ENCODE data around the gene SCN8A. TPM values are rescaled to one million over a fixed set of nuclear protein-coding genes. Genes with fewer than 3 reads are reported as not detected.

Gene SCN8A
- total and polyA plus RNA-seq, 2 experiments from 2014 or later: 4.6 to 23.9 TPM

DNA sequence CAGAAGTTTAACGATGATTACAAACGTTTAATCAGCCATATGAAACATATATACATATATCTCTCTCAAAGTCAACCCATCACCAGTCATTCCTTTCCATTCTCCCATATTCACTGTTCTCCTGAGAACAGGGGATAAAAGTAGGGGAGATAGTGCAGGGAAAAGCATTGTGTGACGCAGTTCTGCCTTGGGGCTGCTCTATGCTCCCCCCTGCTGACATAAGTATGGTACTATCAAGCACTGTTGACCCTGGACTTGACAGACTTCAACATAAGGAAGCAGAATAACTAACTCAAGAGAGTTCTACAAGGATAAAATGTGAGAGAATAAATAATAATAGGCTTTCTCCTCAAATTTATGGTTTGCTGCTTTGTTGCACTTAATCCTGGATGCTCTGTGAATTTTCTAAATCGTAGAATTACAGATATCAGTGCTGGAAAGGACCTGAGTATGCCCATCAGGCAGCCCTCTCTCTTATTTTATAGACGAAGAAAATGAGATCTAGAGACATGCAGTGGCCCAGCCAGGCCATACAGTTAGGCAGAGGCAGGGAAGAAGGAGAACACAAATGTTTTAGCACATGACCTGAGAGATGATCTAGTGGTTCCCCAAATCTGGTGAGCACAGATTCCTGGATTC, 87.2 kb downstream of the SCN8A start:
- H3K27ac Mint-ChIP-seq: no peak overlapping the region
- no peaks in the 10 kb centered on the region for H3K27me3 ChIP-seq (ENCODE audit: insufficient read depth)
- H3K27ac ChIP-seq (ENCODE audit: low read depth): no peak overlapping the region
- H3K27me3 Mint-ChIP-seq (ENCODE audit: insufficient read depth, low read depth, poor library complexity): peaks cover 2% of the 10 kb centered on the region
- H3K9me2 ChIP-seq (ENCODE audit: insufficient read depth): no peaks in the 10 kb centered on the region
- peaks cover 3% of the 10 kb centered on the region; the same call in 1 of the 2 replicates for H4K20me1 ChIP-seq (replicated peaks; ENCODE audit: insufficient read depth)
- no peaks in the 10 kb centered on the region for H3K79me2 ChIP-seq (replicated peaks; ENCODE audit: insufficient read depth)
- no peak overlapping the region for H3K4me3 ChIP-seq
- TF ChIP-seq REST (IDR thresholded peaks at IDR 0.05; ENCODE audit: unreplicated experiment) (no peak), CREB1 (CRISPR knock-in tag; IDR thresholded peaks at IDR 0.05; ENCODE audit: low read depth) (peak; percentile 49; the same call in 1 of the 2 replicates)
- TF ChIP-seq, protein P1, sequence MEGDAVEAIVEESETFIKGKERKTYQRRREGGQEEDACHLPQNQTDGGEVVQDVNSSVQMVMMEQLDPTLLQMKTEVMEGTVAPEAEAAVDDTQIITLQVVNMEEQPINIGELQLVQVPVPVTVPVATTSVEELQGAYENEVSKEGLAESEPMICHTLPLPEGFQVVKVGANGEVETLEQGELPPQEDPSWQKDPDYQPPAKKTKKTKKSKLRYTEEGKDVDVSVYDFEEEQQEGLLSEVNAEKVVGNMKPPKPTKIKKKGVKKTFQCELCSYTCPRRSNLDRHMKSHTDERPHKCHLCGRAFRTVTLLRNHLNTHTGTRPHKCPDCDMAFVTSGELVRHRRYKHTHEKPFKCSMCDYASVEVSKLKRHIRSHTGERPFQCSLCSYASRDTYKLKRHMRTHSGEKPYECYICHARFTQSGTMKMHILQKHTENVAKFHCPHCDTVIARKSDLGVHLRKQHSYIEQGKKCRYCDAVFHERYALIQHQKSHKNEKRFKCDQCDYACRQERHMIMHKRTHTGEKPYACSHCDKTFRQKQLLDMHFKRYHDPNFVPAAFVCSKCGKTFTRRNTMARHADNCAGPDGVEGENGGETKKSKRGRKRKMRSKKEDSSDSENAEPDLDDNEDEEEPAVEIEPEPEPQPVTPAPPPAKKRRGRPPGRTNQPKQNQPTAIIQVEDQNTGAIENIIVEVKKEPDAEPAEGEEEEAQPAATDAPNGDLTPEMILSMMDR (conservative IDR thresholded peaks at IDR 0.05; ENCODE audit: low read depth in 2 of 2): peak; percentile 79 to 87
- DNase-seq (ENCODE audit: low spot score) (peak; percentile 90), ATAC-seq (peak; percentile 94)
- H3K36me3 ChIP-seq (ENCODE audit: insufficient read depth): no peaks in the 10 kb centered on the region
- H2AFZ ChIP-seq: no peak overlapping the region
- peaks cover 44% of the 10 kb centered on the region for H3K4me1 Mint-ChIP-seq
- no peaks in the 10 kb centered on the region for H3K9me3 Mint-ChIP-seq
- peaks cover 12% of the 10 kb centered on the region for H3K4me1 ChIP-seq (ENCODE audit: insufficient read depth)
- 0 out of 2 replicates have a peak overlapping the region, but pooled peaks have one; percentile 33 for H3K4me2 ChIP-seq
- no peak overlapping the region for H3K4me3 Mint-ChIP-seq
- H3F3A ChIP-seq (replicated peaks; ENCODE audit: low read depth): no peaks in the 10 kb centered on the region
- no peaks in the 10 kb centered on the region for H3K36me3 Mint-ChIP-seq (ENCODE audit: low read depth)

DNA sequence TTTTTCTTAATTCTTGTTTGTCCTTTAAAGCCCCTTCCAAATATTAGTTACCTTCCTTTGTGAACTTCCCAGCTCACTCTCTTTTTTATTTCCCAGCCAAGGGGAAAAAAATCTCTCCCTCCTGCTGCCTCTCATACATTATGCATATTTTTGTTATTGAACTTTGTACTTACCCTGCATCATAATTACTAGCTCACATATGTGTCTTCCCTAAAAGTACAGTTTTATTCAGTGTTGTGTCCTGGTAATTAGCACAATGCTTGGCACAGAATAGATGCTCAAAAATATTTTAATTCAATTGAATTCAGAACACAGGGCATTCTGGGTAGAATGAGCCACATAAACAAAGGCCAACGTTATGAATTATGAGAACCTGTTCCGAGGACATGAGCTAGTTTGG, 91.9 kb downstream of the SCN8A start:
- no peaks in the 10 kb centered on the region for H3K9me3 Mint-ChIP-seq
- Histone ChIP-seq H3K79me2 (replicated peaks; ENCODE audit: insufficient read depth) (no peaks in the 10 kb centered on the region), H4K20me1 (replicated peaks; ENCODE audit: insufficient read depth) (no peaks in the 10 kb centered on the region; the same call in 1 of the 2 replicates), H3K27me3 (ENCODE audit: insufficient read depth) (no peaks in the 10 kb centered on the region), H3K4me2 (no peak overlapping the region), H3K4me3 (no peak overlapping the region), H3F3A (replicated peaks; ENCODE audit: low read depth) (no peaks in the 10 kb centered on the region), H3K4me1 (ENCODE audit: insufficient read depth) (peaks cover 31% of the 10 kb centered on the region), H3K36me3 (ENCODE audit: insufficient read depth) (no peaks in the 10 kb centered on the region), H3K27ac (ENCODE audit: low read depth) (no peak overlapping the region), H2AFZ (no peak overlapping the region), H3K9me2 (ENCODE audit: insufficient read depth) (no peaks in the 10 kb centered on the region)
- no peak for DNase-seq (ENCODE audit: low spot score)
- H3K27me3 Mint-ChIP-seq (ENCODE audit: insufficient read depth, low read depth, poor library complexity): no peaks in the 10 kb centered on the region
- H3K36me3 Mint-ChIP-seq (ENCODE audit: low read depth): no peaks in the 10 kb centered on the region
- no peak for ATAC-seq
- peak overlapping the region; percentile 61 for H3K27ac Mint-ChIP-seq
- no peak overlapping the region for H3K4me3 Mint-ChIP-seq
- H3K4me1 Mint-ChIP-seq: peaks cover 50% of the 10 kb centered on the region
- TF ChIP-seq, protein P2, sequence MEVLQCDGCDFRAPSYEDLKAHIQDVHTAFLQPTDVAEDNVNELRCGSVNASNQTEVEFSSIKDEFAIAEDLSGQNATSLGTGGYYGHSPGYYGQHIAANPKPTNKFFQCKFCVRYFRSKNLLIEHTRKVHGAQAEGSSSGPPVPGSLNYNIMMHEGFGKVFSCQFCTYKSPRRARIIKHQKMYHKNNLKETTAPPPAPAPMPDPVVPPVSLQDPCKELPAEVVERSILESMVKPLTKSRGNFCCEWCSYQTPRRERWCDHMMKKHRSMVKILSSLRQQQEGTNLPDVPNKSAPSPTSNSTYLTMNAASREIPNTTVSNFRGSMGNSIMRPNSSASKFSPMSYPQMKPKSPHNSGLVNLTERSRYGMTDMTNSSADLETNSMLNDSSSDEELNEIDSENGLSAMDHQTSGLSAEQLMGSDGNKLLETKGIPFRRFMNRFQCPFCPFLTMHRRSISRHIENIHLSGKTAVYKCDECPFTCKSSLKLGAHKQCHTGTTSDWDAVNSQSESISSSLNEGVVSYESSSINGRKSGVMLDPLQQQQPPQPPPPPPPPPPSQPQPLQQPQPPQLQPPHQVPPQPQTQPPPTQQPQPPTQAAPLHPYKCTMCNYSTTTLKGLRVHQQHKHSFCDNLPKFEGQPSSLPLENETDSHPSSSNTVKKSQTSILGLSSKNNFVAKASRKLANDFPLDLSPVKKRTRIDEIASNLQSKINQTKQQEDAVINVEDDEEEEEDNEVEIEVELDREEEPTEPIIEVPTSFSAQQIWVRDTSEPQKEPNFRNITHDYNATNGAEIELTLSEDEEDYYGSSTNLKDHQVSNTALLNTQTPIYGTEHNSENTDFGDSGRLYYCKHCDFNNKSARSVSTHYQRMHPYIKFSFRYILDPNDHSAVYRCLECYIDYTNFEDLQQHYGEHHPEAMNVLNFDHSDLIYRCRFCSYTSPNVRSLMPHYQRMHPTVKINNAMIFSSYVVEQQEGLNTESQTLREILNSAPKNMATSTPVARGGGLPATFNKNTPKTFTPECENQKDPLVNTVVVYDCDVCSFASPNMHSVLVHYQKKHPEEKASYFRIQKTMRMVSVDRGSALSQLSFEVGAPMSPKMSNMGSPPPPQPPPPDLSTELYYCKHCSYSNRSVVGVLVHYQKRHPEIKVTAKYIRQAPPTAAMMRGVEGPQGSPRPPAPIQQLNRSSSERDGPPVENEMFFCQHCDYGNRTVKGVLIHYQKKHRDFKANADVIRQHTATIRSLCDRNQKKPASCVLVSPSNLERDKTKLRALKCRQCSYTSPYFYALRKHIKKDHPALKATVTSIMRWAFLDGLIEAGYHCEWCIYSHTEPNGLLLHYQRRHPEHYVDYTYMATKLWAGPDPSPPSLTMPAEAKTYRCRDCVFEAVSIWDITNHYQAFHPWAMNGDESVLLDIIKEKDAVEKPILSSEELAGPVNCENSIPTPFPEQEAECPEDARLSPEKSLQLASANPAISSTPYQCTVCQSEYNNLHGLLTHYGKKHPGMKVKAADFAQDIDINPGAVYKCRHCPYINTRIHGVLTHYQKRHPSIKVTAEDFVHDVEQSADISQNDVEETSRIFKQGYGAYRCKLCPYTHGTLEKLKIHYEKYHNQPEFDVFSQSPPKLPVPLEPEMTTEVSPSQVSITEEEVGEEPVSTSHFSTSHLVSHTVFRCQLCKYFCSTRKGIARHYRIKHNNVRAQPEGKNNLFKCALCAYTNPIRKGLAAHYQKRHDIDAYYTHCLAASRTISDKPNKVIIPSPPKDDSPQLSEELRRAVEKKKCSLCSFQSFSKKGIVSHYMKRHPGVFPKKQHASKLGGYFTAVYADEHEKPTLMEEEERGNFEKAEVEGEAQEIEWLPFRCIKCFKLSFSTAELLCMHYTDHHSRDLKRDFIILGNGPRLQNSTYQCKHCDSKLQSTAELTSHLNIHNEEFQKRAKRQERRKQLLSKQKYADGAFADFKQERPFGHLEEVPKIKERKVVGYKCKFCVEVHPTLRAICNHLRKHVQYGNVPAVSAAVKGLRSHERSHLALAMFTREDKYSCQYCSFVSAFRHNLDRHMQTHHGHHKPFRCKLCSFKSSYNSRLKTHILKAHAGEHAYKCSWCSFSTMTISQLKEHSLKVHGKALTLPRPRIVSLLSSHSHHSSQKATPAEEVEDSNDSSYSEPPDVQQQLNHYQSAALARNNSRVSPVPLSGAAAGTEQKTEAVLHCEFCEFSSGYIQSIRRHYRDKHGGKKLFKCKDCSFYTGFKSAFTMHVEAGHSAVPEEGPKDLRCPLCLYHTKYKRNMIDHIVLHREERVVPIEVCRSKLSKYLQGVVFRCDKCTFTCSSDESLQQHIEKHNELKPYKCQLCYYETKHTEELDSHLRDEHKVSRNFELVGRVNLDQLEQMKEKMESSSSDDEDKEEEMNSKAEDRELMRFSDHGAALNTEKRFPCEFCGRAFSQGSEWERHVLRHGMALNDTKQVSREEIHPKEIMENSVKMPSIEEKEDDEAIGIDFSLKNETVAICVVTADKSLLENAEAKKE (CRISPR knock-in tag; IDR thresholded peaks at IDR 0.05): no peak
- TF ChIP-seq STAT1 (IDR thresholded peaks at IDR 0.05; ENCODE audit: unreplicated experiment) (no peak), POLR2AphosphoS5 (IDR thresholded peaks at IDR 0.05; ENCODE audit: low read depth) (no peak), ZNF331 (CRISPR knock-in tag; IDR thresholded peaks at IDR 0.05; ENCODE audit: low read depth) (no peak), ZNF114 (CRISPR knock-in tag; IDR thresholded peaks at IDR 0.05) (no peak)
- TF ChIP-seq, protein P3, sequence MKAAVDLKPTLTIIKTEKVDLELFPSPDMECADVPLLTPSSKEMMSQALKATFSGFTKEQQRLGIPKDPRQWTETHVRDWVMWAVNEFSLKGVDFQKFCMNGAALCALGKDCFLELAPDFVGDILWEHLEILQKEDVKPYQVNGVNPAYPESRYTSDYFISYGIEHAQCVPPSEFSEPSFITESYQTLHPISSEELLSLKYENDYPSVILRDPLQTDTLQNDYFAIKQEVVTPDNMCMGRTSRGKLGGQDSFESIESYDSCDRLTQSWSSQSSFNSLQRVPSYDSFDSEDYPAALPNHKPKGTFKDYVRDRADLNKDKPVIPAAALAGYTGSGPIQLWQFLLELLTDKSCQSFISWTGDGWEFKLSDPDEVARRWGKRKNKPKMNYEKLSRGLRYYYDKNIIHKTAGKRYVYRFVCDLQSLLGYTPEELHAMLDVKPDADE (IDR thresholded peaks at IDR 0.05): no peak

Measured in GM23338 (cell line).